ENCODE results near the gene RNF180. TPM values are rescaled to one million over a fixed set of nuclear protein-coding genes. Genes with fewer than 3 reads are reported as not detected.

The RNF180 gene
- total and polyA plus RNA-seq, 2 of the 13 experiments (the other 11 are each of a cell fraction or from before 2014, with no cell fraction given) = 0.20 TPM; not detected in 1

- FAIRE-seq = no peak
- H3K4me2 ChIP-seq (ENCODE audit: low read depth, low read length) = no peak overlapping the region
- no peak for ATAC-seq
- 0% methylated on average over 1 of the region's 1 CpG for WGBS (ENCODE audit: low lambda C conversion rate)
- no peaks in the 10 kb centered on the region for H3K9me3 ChIP-seq (ENCODE audit: low read length)
- no peak for TF ChIP-seq HNRNPUL1 (IDR thresholded peaks at IDR 0.05; ENCODE audit: low read depth, low read length)
- TF ChIP-seq ZNF143 (CRISPR knock-in tag; IDR thresholded peaks at IDR 0.05) = no peak
- no peak for TF ChIP-seq GMEB1 (CRISPR knock-in tag; IDR thresholded peaks at IDR 0.05; ENCODE audit: borderline replicate concordance)
- TF ChIP-seq SRF (IDR thresholded peaks at IDR 0.05; ENCODE audit: low read depth, low read length) = no peak
- TF ChIP-seq FOXA1 (IDR thresholded peaks at IDR 0.05) = no peak
- no peak for TF ChIP-seq FOXA1 (CRISPR knock-in tag; IDR thresholded peaks at IDR 0.05)
- TF ChIP-seq ZNF576 (CRISPR knock-in tag; IDR thresholded peaks at IDR 0.05) = no peak
- no peak for TF ChIP-seq ZNF160 (CRISPR knock-in tag; IDR thresholded peaks at IDR 0.05)
- TF ChIP-seq MYC (CRISPR knock-in tag; IDR thresholded peaks at IDR 0.05; ENCODE audit: borderline replicate concordance) = no peak
- no peak for TF ChIP-seq FOXJ3 (CRISPR knock-in tag; IDR thresholded peaks at IDR 0.05; ENCODE audit: borderline replicate concordance)
- no peak for TF ChIP-seq ZNF768 (CRISPR knock-in tag; IDR thresholded peaks at IDR 0.05)
- no peak for TF ChIP-seq ZHX2 (IDR thresholded peaks at IDR 0.05; ENCODE audit: low read depth)
- no peak for TF ChIP-seq ZHX2 (CRISPR knock-in tag; IDR thresholded peaks at IDR 0.05; ENCODE audit: borderline replicate concordance)
- no peak for TF ChIP-seq ZNF607 (CRISPR knock-in tag; IDR thresholded peaks at IDR 0.05; ENCODE audit: borderline replicate concordance)
- TF ChIP-seq TP53 (CRISPR knock-in tag; conservative IDR thresholded peaks at IDR 0.05) = no peak
- no peak for TF ChIP-seq CCDC6 (CRISPR knock-in tag; IDR thresholded peaks at IDR 0.05)
- no peak for TF ChIP-seq ELF1 (CRISPR knock-in tag; IDR thresholded peaks at IDR 0.05)
- TF ChIP-seq NCOA2 (CRISPR knock-in tag; IDR thresholded peaks at IDR 0.05) = no peak
- TF ChIP-seq HNF4A (CRISPR knock-in tag; IDR thresholded peaks at IDR 0.05) = no peak
- no peak for TF ChIP-seq RFXAP (CRISPR knock-in tag; IDR thresholded peaks at IDR 0.05; ENCODE audit: borderline replicate concordance)
- ChIA-PET CTCF (ENCODE audit: low intra/inter-chr PET ratio, low total read pairs) (no interaction called here), POLR2A (no interaction called here)
- DNase-seq (ENCODE audit: low spot score) = no peak
- H3K9ac ChIP-seq (ENCODE audit: insufficient read depth, low read depth, low read length) = no peak overlapping the region
- intact Hi-C loops (cut with micrococcal nuclease; ENCODE audit: unreplicated experiment) (no loop called here), in situ Hi-C loops (cut with HindIII; ENCODE audit: extremely low pct_ligation_motif_present, low pct_unique_long_range_greater_than_20kb) (no loop called here)
- H3K27ac ChIP-seq (ENCODE audit: extremely low read length, insufficient read depth, low read length) = no peak overlapping the region
- no peaks in the 10 kb centered on the region for H3K27me3 ChIP-seq (ENCODE audit: control insufficient read depth in 1 of 2, insufficient read depth in 2 of 2, low read length in 2 of 2)
- H3K4me3 ChIP-seq (replicated peaks in 1 of 3; ENCODE audit: insufficient read depth in 1 of 3, low read depth in 2 of 3, low read length in 3 of 3) = no peak overlapping the region
- no peaks in the 10 kb centered on the region for H3K79me2 ChIP-seq (ENCODE audit: insufficient read depth, low read length)
- H3K4me1 ChIP-seq (ENCODE audit: insufficient read depth, low read length) = no peaks in the 10 kb centered on the region
- BruUV-seq (replicated peaks) = no TSS peak
- no peaks in the 10 kb centered on the region for H4K20me1 ChIP-seq (ENCODE audit: insufficient read depth, low read length)
- no peaks in the 10 kb centered on the region for H3K36me3 ChIP-seq (replicated peaks in 1 of 2; ENCODE audit: control insufficient read depth in 1 of 2, insufficient read depth in 2 of 2, low read length in 2 of 2)
- H2AFZ ChIP-seq (ENCODE audit: low read length) = no peak overlapping the region
Measured at GRCh38 chr5:64183956-64184355, 18.3 kb downstream of the RNF180 start.

Measured in HepG2 (cell line).